Measurements from ENCODE around the gene DUSP16. TPM values are rescaled to one million over a fixed set of nuclear protein-coding genes. Genes with fewer than 3 reads are reported as not detected.

The DUSP16 gene
- total and polyA plus RNA-seq, 2 of the 8 experiments (the other 6 are each of a cell fraction or from before 2014, with no cell fraction given): 31.6 to 55.9 TPM

GRCh38 chr12:12598864-12599263 lies 36.2 kb upstream of the DUSP16 start:
- FAIRE-seq: no peak
- H3K23me2 ChIP-seq (ENCODE audit: low read depth, low read length): 0 out of 2 replicates have a peak, but pooled peaks cover 1% of the 10 kb centered on the region
- no peak overlapping the region for H2AK5ac ChIP-seq (ENCODE audit: low read depth, low read length)
- no peak overlapping the region for H3K4ac ChIP-seq (replicated peaks; ENCODE audit: insufficient read length, low read depth, low read length)
- no peak overlapping the region for H2BK15ac ChIP-seq (ENCODE audit: low read length)
- no peak overlapping the region for H3K4me2 ChIP-seq (ENCODE audit: insufficient read depth in 1 of 2, low read depth in 2 of 2, low read length in 2 of 2)
- H4K8ac ChIP-seq (ENCODE audit: extremely low read depth, insufficient read depth, low read length): no peak overlapping the region
- H3K36me3 ChIP-seq (ENCODE audit: control insufficient read depth in 2 of 4, insufficient read depth in 4 of 4, low read length in 3 of 4): no peaks in the 10 kb centered on the region
- no peaks in the 10 kb centered on the region for H3K9me3 ChIP-seq (ENCODE audit: insufficient read depth in 2 of 2, low read depth in 1 of 2, low read length in 1 of 2)
- no peak overlapping the region for H3K23ac ChIP-seq (ENCODE audit: insufficient read length)
- no peak overlapping the region for H3K18ac ChIP-seq (ENCODE audit: extremely low read depth, low read length)
- no peak overlapping the region for H4K91ac ChIP-seq (replicated peaks; ENCODE audit: insufficient read length, low read length)
- DNase-seq (ENCODE audit: low read depth in 1 of 2, low spot score in 2 of 2): no peak
- no peak overlapping the region for H3K9ac ChIP-seq (replicated peaks in 1 of 4; ENCODE audit: extremely low read depth in 1 of 4, low read depth in 3 of 4, low read length in 3 of 4)
- H3K14ac ChIP-seq (ENCODE audit: insufficient read length): no peak overlapping the region
- ChIA-PET POLR2A (ENCODE audit: partially characterized antibody) (interaction anchor here (0.8 kb wide), 1 partner anchor 332 kb away, joined by 3 read pairs; the partner anchor contains the start of gene LRP6), CTCF (ENCODE audit: partially characterized antibody) (interaction anchor here (1.2 kb wide), 1 partner anchor 45 kb away, joined by 3 read pairs; no protein-coding TSS in a partner anchor)
- H3K27ac ChIP-seq (ENCODE audit: low read depth, low read length): no peak overlapping the region
- no peaks in the 10 kb centered on the region for H3K79me2 ChIP-seq (ENCODE audit: control insufficient read depth in 1 of 2, insufficient read depth in 2 of 2, low read length in 2 of 2)
- no peak overlapping the region for H2BK20ac ChIP-seq (ENCODE audit: low read length)
- TF ChIP-seq CHD2 (IDR thresholded peaks at IDR 0.05; ENCODE audit: low read length) (no peak), KDM1A (IDR thresholded peaks at IDR 0.05; ENCODE audit: borderline replicate concordance, low read length) (0 out of 2 replicates have a peak, but pooled peaks have one; percentile 29)
- TF ChIP-seq, protein P1, sequence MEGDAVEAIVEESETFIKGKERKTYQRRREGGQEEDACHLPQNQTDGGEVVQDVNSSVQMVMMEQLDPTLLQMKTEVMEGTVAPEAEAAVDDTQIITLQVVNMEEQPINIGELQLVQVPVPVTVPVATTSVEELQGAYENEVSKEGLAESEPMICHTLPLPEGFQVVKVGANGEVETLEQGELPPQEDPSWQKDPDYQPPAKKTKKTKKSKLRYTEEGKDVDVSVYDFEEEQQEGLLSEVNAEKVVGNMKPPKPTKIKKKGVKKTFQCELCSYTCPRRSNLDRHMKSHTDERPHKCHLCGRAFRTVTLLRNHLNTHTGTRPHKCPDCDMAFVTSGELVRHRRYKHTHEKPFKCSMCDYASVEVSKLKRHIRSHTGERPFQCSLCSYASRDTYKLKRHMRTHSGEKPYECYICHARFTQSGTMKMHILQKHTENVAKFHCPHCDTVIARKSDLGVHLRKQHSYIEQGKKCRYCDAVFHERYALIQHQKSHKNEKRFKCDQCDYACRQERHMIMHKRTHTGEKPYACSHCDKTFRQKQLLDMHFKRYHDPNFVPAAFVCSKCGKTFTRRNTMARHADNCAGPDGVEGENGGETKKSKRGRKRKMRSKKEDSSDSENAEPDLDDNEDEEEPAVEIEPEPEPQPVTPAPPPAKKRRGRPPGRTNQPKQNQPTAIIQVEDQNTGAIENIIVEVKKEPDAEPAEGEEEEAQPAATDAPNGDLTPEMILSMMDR (IDR thresholded peaks at IDR 0.05; ENCODE audit: control extremely low read depth in 1 of 3, insufficient read depth in 1 of 3, low read depth in 1 of 3, low read length in 3 of 3): no peak
- H2BK120ac ChIP-seq (replicated peaks; ENCODE audit: low read depth, low read length): no peak overlapping the region
- WGBS, 2 experiments (ENCODE audit: extremely low coverage in 1 of 2, insufficient coverage in 1 of 2, insufficient read length in 1 of 2, insufficient replicate concordance in 2 of 2, low coverage in 1 of 2, low lambda C conversion rate in 2 of 2, missing lambda C conversion rate in 1 of 2): 87% methylated on average over 3 of the region's 3 CpGs; no CpG with 5 or more reads in 1 of the 2 experiments
- H4K5ac ChIP-seq (ENCODE audit: insufficient read length, low read depth, low read length): no peak overlapping the region
- H2AFZ ChIP-seq (ENCODE audit: low read length): no peak overlapping the region
- H4K20me1 ChIP-seq (replicated peaks in 1 of 2; ENCODE audit: control insufficient read depth in 1 of 2, insufficient read depth in 2 of 2, low read length in 2 of 2): no peaks in the 10 kb centered on the region
- H3K56ac ChIP-seq (replicated peaks; ENCODE audit: insufficient read length, low read depth, low read length): no peak overlapping the region
- no peak overlapping the region for H2BK5ac ChIP-seq (ENCODE audit: low read depth, low read length)
- H3K79me1 ChIP-seq (ENCODE audit: low read depth, low read length): no peaks in the 10 kb centered on the region
- H2BK12ac ChIP-seq (ENCODE audit: low read depth, low read length): no peak overlapping the region
- H3K4me1 ChIP-seq (replicated peaks in 1 of 4; ENCODE audit: control insufficient read depth in 3 of 4, insufficient read depth in 4 of 4, low read length in 3 of 4): peaks cover 0 to 2% (median 0%) of the 10 kb centered on the region in 4 experiments; a peak in 1 of 7 replicates
- no peak overlapping the region for H3K4me3 ChIP-seq (ENCODE audit: extremely low read depth in 1 of 4, insufficient read depth in 2 of 4, low read depth in 3 of 4, low read length in 4 of 4)
- no peaks in the 10 kb centered on the region for H3K27me3 ChIP-seq (replicated peaks in 1 of 4; ENCODE audit: control insufficient read depth in 3 of 4, extremely low read depth in 1 of 4, insufficient read depth in 3 of 4, low read length in 3 of 4)
